Measurements from ENCODE around the gene C2CD4D. TPM values are rescaled to one million over a fixed set of nuclear protein-coding genes. Genes with fewer than 3 reads are reported as not detected.

C2CD4D gene
- total and polyA plus RNA-seq, 12 donors, result 0.06 to 0.55 (median 0.22) TPM; not detected in 6

DNA sequence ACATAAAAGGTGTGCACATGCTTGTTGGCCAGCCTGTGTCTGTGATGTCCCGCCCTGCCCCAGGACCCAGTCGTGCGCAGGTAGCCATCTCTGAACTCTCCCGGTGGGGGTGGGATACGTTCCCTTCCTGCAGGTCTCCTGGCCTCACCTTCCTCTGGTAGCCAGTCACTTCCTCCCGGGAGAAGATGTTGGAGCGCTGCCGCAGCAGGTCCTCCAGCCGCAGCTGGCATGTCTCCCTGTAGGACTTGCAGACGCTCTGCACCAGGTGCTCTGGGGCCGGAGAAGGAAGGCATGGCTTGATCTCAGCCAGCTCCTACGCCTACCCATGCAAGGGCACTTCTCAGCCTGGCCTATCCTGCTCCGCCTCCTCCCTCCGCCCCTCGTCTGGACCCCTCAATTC lies 25.2 kb downstream of the C2CD4D start:
- Histone ChIP-seq H3K9me3 (replicated peaks in 1 of 3) (no peaks in the 10 kb centered on the region), H3K4me1 (replicated peaks in 1 of 2) (no peaks in the 10 kb centered on the region), H3K27me3 (no peaks in the 10 kb centered on the region), H3K27ac (no peak overlapping the region), H3K36me3 (replicated peaks in 1 of 2) (no peaks in the 10 kb centered on the region), H3K4me3 (no peak overlapping the region)
- no peak for TF ChIP-seq CTCF (IDR thresholded peaks at IDR 0.05)
- no peak for DNase-seq
- intact Hi-C loops (cut with DNase I), result no loop called here
- 77 to 86% (median 84%) methylated on average over 15 of the region's 15 CpGs for WGBS, 4 donors

DNA sequence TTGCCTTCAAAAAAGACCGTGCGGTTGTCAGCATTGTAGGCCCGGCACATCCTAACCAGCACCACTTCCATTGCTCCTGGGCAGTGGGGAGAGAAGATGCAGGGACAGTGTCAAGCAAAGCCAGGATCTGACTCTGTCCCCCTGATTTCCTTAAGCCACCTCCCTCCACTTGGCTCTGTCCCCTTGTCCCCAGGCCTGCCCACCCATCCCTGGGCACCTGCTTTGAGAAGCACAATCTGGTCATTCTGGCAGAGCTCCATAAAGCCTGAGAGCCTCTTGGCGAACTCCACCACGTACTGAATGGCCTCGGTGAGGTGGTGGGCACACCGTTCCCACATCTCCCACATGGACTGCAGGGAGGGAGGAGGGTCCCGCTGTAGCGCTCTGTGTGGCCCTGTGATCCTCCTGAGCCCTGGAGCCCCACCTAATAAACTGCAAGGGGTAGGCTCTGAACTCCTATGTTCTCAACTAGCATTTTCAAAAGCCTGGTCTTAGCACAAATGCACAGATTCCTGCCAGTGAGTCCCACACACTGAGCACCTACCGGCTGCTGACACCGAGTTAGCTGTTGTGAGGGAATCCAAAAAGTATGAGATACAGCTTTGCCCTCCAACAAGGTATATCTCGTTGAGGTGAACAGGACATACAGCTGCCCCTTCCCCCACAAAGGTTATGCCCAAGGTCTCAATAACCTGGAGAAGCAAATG lies 26.2 kb downstream of the C2CD4D start:
- 82 to 87% (median 83%) methylated on average over 11 to 12 of the region's 12 CpGs for WGBS, 4 donors
- Histone ChIP-seq H3K4me1 (replicated peaks in 1 of 2) (no peaks in the 10 kb centered on the region), H3K36me3 (replicated peaks in 1 of 2) (no peaks in the 10 kb centered on the region), H3K27ac (no peak overlapping the region), H3K27me3 (no peaks in the 10 kb centered on the region), H3K4me3 (no peak overlapping the region), H3K9me3 (replicated peaks in 1 of 3) (no peaks in the 10 kb centered on the region)
- no peak for TF ChIP-seq CTCF (IDR thresholded peaks at IDR 0.05)
- TF ChIP-seq POLR2A (IDR thresholded peaks at IDR 0.05), result no peak
- intact Hi-C loops (cut with DNase I), result no loop called here
- no peak for DNase-seq

DNA sequence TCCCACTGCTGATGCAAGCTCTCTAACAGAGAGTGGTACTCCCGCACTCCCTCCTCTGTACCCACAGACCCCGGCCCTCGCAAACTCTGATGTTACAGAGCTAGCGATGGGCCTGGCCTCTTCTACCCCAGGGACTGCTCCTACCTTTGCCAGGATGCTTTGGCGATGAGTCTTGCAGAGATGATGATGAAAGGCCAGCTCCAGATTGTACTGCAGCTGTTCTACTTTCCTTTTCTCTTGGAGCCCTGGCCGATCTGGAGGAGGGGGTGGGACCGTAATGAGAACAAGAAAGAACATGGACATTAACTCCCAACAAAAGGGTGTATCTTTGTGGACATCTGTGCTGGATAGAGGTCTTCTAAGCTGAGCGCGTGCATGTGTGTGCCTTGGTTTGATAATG lies 28.4 kb downstream of the C2CD4D start:
- no peaks in the 10 kb centered on the region for H3K9me3 ChIP-seq (replicated peaks in 1 of 3)
- no peaks in the 10 kb centered on the region for H3K27me3 ChIP-seq
- no peak overlapping the region for H3K27ac ChIP-seq
- TF ChIP-seq CTCF (IDR thresholded peaks at IDR 0.05) (no peak), POLR2A (IDR thresholded peaks at IDR 0.05) (no peak)
- no peak overlapping the region for H3K4me3 ChIP-seq
- DNase-seq, result no peak
- no peaks in the 10 kb centered on the region for H3K36me3 ChIP-seq (replicated peaks in 1 of 2)
- WGBS, 4 donors, result 85 to 91% (median 87%) methylated on average over 9 of the region's 9 CpGs
- no peaks in the 10 kb centered on the region for H3K4me1 ChIP-seq (replicated peaks in 1 of 2)
- intact Hi-C loops (cut with DNase I), result no loop called here

- 100% methylated on average over 1 of the region's 1 CpG for WGBS, 4 donors
- no peak for TF ChIP-seq POLR2A (IDR thresholded peaks at IDR 0.05)
- no peak for TF ChIP-seq CTCF (IDR thresholded peaks at IDR 0.05)
- intact Hi-C loops (cut with DNase I), result no loop called here
- no peaks in the 10 kb centered on the region for H3K27me3 ChIP-seq
- no peaks in the 10 kb centered on the region for H3K9me3 ChIP-seq (replicated peaks in 1 of 3)
- no peak overlapping the region for H3K27ac ChIP-seq
- no peak for DNase-seq
- no peaks in the 10 kb centered on the region for H3K36me3 ChIP-seq (replicated peaks in 1 of 2)
- H3K4me1 ChIP-seq (replicated peaks in 1 of 2), result no peaks in the 10 kb centered on the region
- H3K4me3 ChIP-seq, result no peak overlapping the region
These were observed 29.5 kb downstream of the C2CD4D start for GRCh38 chr1:151809985-151810556.
